Left kidney (tissue), 2 donors: Measurements from ENCODE around the gene ATP1A1. TPM values are rescaled to one million over a fixed set of nuclear protein-coding genes. Genes with fewer than 3 reads are reported as not detected.

Source experiments
- DNase-seq: peaks from one replicate; pipeline ENCODE4 v3.0.0-alpha.2; 2013
- polyA plus RNA-seq: library from polyadenylated mRNA; unstranded; fragments of 120-200 nt; gene quantifications from one replicate; pipeline ENCODE4 v1.2.1, GENCODE V29; 2013; ENCODE audit not compliant: insufficient read length

The ATP1A1 gene
- polyA plus RNA-seq, 1 donor = 864 TPM

- DNase-seq = no peak
Observed at GRCh38 chr1:116340506-116341231, 32.4 kb upstream of the ATP1A1 start.

- DNase-seq = no peak
Observed at GRCh38 chr1:116343019-116343418, 30.0 kb upstream of the ATP1A1 start.

GRCh38 chr1:116345011-116345410 lies 28.0 kb upstream of the ATP1A1 start:
- no peak for DNase-seq

GRCh38 chr1:116345843-116346242 lies 27.2 kb upstream of the ATP1A1 start:
- no peak for DNase-seq

GRCh38 chr1:116346943-116347673 lies 25.9 kb upstream of the ATP1A1 start:
- DNase-seq = no peak

GRCh38 chr1:116347696-116348095 lies 25.3 kb upstream of the ATP1A1 start:
- no peak for DNase-seq

GRCh38 chr1:116350097-116350645 lies 22.9 kb upstream of the ATP1A1 start:
- DNase-seq = no peak

- no peak for DNase-seq
Observed at GRCh38 chr1:116351914-116352313, 21.1 kb upstream of the ATP1A1 start.

GRCh38 chr1:116352349-116352813 lies 20.7 kb upstream of the ATP1A1 start:
- DNase-seq = no peak

- no peak for DNase-seq
Observed at GRCh38 chr1:116353155-116353554, 19.9 kb upstream of the ATP1A1 start.

- no peak for DNase-seq
Observed at GRCh38 chr1:116356067-116356466, 17.0 kb upstream of the ATP1A1 start.

GRCh38 chr1:116356673-116357072 lies 16.4 kb upstream of the ATP1A1 start:
- DNase-seq = no peak

- no peak for DNase-seq
Observed at GRCh38 chr1:116357487-116357886, 15.6 kb upstream of the ATP1A1 start.

- DNase-seq = no peak
Observed at GRCh38 chr1:116359060-116359830, 13.8 kb upstream of the ATP1A1 start.

GRCh38 chr1:116359871-116360270 lies 13.2 kb upstream of the ATP1A1 start:
- no peak for DNase-seq

GRCh38 chr1:116360429-116361173 lies 12.4 kb upstream of the ATP1A1 start:
- DNase-seq = no peak

GRCh38 chr1:116361648-116362047 lies 11.4 kb upstream of the ATP1A1 start:
- no peak for DNase-seq

- DNase-seq = no peak
Observed at GRCh38 chr1:116362050-116362449, 11.0 kb upstream of the ATP1A1 start.

- DNase-seq = no peak
Observed at GRCh38 chr1:116365353-116365780, 7.7 kb upstream of the ATP1A1 start.

- no peak for DNase-seq
Observed at GRCh38 chr1:116365857-116366256, 7.2 kb upstream of the ATP1A1 start.

GRCh38 chr1:116367256-116367945 lies 5.6 kb upstream of the ATP1A1 start:
- no peak for DNase-seq
